Neural crest cell (in vitro differentiated cells): ENCODE data around the gene TNXB. TPM values are rescaled to one million over a fixed set of nuclear protein-coding genes. Genes with fewer than 3 reads are reported as not detected.

Experiments
- DNase-seq: peaks from one replicate; pipeline ENCODE4 v3.0.0; 2021; ENCODE audit warnings: low read depth, mixed read lengths, low spot score
- H3K27ac Mint-ChIP-seq: one replicate; pipeline ENCODE4 v1.8.0; 2021; ENCODE audit warnings: mild to moderate bottlenecking, mixed read lengths; ENCODE audit not compliant: unreplicated experiment
- H3K27me3 Mint-ChIP-seq: 2 replicates; pipeline ENCODE4 v1.8.0; 2021; ENCODE audit warnings: low read depth, mild to moderate bottlenecking, mixed read lengths
- H3K36me3 Mint-ChIP-seq: 2 replicates; pipeline ENCODE4 v1.8.0; 2021; ENCODE audit warnings: low read depth, mild to moderate bottlenecking, mixed read lengths
- H3K4me1 Mint-ChIP-seq: 2 replicates; pipeline ENCODE4 v1.8.0; 2021; ENCODE audit warnings: mixed read lengths
- H3K4me3 Mint-ChIP-seq: one replicate; pipeline ENCODE4 v1.8.0; 2021; ENCODE audit warnings: mild to moderate bottlenecking, mixed read lengths
- H3K9me3 Mint-ChIP-seq: 2 replicates; pipeline ENCODE4 v1.8.0; 2021; ENCODE audit warnings: mixed read lengths
- CTCF ChIP-seq: fragments of 200-600 bp; sonication (generic); conservative IDR thresholded peaks from 2 replicates; pipeline ENCODE4 v1.5.0; 2021; ENCODE audit warnings: antibody characterized with exemption, mild to moderate bottlenecking
- total RNA-seq: library from RNA; stranded (reverse); gene quantifications from 2 replicates; pipeline ENCODE4 v1.2.1, GENCODE V29; 2021

TNXB gene
- total RNA-seq, 1 donor from 2014 or later, result 6.6 TPM

- Mint-ChIP-seq H3K27me3 (peaks cover 2% of the 10 kb centered on the region), H3K27ac (peak overlapping the region; percentile 99), H3K4me1 (peaks cover 45% of the 10 kb centered on the region), H3K4me3 (peak overlapping the region; percentile 99), H3K9me3 (peaks cover 2% of the 10 kb centered on the region), H3K36me3 (peaks cover 8% of the 10 kb centered on the region)
- no peak for DNase-seq
- TF ChIP-seq CTCF, result no peak
Measured at GRCh38 chr6:32127409-32127716, 18.2 kb upstream of the TNXB start.

- peaks cover 2% of the 10 kb centered on the region for H3K9me3 Mint-ChIP-seq
- no peak for TF ChIP-seq CTCF
- peak overlapping the region; percentile 99 for H3K27ac Mint-ChIP-seq
- H3K36me3 Mint-ChIP-seq, result peaks cover 8% of the 10 kb centered on the region
- H3K4me3 Mint-ChIP-seq, result peak overlapping the region; percentile 99
- H3K27me3 Mint-ChIP-seq, result peaks cover 2% of the 10 kb centered on the region
- no peak for DNase-seq
- H3K4me1 Mint-ChIP-seq, result peaks cover 45% of the 10 kb centered on the region
Measured at GRCh38 chr6:32126880-32127279, 17.7 kb upstream of the TNXB start.

- no peak overlapping the region for H3K27ac Mint-ChIP-seq
- peak overlapping the region; percentile 52 for H3K4me3 Mint-ChIP-seq
- no peaks in the 10 kb centered on the region for H3K27me3 Mint-ChIP-seq
- H3K36me3 Mint-ChIP-seq, result peaks cover 12% of the 10 kb centered on the region
- peaks cover 40% of the 10 kb centered on the region for H3K4me1 Mint-ChIP-seq
- no peak for DNase-seq
- no peak for TF ChIP-seq CTCF
- no peaks in the 10 kb centered on the region for H3K9me3 Mint-ChIP-seq
Measured at GRCh38 chr6:32123681-32124080, 14.5 kb upstream of the TNXB start.

- TF ChIP-seq CTCF, result no peak
- Mint-ChIP-seq H3K27me3 (no peaks in the 10 kb centered on the region), H3K27ac (no peak overlapping the region), H3K4me1 (peaks cover 11% of the 10 kb centered on the region), H3K4me3 (no peak overlapping the region), H3K9me3 (no peaks in the 10 kb centered on the region), H3K36me3 (peaks cover 14% of the 10 kb centered on the region)
- DNase-seq, result no peak
Measured at GRCh38 chr6:32120573-32121059, 11.5 kb upstream of the TNXB start.

- peaks cover 13% of the 10 kb centered on the region for H3K36me3 Mint-ChIP-seq
- no peaks in the 10 kb centered on the region for H3K27me3 Mint-ChIP-seq
- TF ChIP-seq CTCF, result peak; percentile 91
- H3K9me3 Mint-ChIP-seq, result no peaks in the 10 kb centered on the region
- H3K27ac Mint-ChIP-seq, result peak overlapping the region; percentile 10
- peaks cover 11% of the 10 kb centered on the region for H3K4me1 Mint-ChIP-seq
- peak; percentile 78 for DNase-seq
- H3K4me3 Mint-ChIP-seq, result peak overlapping the region; percentile 62
Measured at GRCh38 chr6:32118782-32119628, 9.9 kb upstream of the TNXB start.
